ENCODE results near the gene DCST2. TPM values are rescaled to one million over a fixed set of nuclear protein-coding genes. Genes with fewer than 3 reads are reported as not detected.
A peak's percentile ranks its signal among the peaks of the same experiment; 100 is the strongest.

DCST2 gene
- polyA plus RNA-seq, 2 of the 4 experiments (the other 2 are of a cell fraction), result 0.23 to 1.0 TPM

DNA sequence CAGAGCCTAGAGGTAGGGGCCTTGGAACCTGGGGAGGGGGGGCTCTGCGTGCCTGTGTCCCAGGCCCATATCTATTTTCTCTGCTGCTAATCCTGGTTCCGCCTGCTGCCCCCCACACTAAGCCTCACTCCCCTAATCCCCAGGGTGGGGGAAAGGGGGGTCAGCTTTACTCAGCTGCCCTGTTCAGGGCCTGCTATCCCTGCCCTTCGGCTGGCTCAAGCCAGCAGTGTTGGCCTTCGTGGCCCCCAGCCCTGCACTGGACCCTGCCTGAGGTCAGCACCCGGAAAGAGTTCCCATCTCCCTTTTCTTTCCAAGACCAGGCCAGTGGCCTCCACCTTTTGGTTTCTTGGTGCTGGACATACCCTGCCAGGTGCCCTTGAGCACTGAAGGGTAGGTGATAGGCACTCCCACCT lies 22.6 kb downstream of the DCST2 start:
- no peaks in the 10 kb centered on the region for H3K9me3 ChIP-seq
- H3K27ac ChIP-seq, result peak overlapping the region; percentile 67 to 100
- DNase-seq (ENCODE audit: low read depth in 1 of 2, low spot score in 1 of 2) (no peak), ATAC-seq (no peak), FAIRE-seq (no peak)
- peak overlapping the region; percentile 59 for H3K4me2 ChIP-seq
- WGBS (ENCODE audit: missing lambda C conversion rate), result 93% methylated on average over 4 of the region's 5 CpGs
- TF ChIP-seq, protein P1, sequence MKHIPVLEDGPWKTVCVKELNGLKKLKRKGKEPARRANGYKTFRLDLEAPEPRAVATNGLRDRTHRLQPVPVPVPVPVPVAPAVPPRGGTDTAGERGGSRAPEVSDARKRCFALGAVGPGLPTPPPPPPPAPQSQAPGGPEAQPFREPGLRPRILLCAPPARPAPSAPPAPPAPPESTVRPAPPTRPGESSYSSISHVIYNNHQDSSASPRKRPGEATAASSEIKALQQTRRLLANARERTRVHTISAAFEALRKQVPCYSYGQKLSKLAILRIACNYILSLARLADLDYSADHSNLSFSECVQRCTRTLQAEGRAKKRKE (CRISPR knock-in tag; IDR thresholded peaks at IDR 0.05; ENCODE audit: low read depth), result no peak
- TF ChIP-seq GATA3 (IDR thresholded peaks at IDR 0.05; ENCODE audit: borderline replicate concordance) (no peak), KDM5A (IDR thresholded peaks at IDR 0.05) (no peak), POLR2A (IDR thresholded peaks at IDR 0.05; ENCODE audit: low read length) (no peak), RFX5 (IDR thresholded peaks at IDR 0.05) (no peak), RARB (CRISPR knock-in tag; IDR thresholded peaks at IDR 0.05) (no peak), CBX2 (IDR thresholded peaks at IDR 0.05; ENCODE audit: borderline replicate concordance, low read depth) (no peak), NFE2L2 (conservative IDR thresholded peaks at IDR 0.05; ENCODE audit: low read length) (no peak), CEBPB (IDR thresholded peaks at IDR 0.05) (no peak), BHLHE40 (IDR thresholded peaks at IDR 0.05; ENCODE audit: low read depth, low read length) (no peak), MAZ (IDR thresholded peaks at IDR 0.05; ENCODE audit: borderline replicate concordance, low read depth, low read length) (no peak), NR3C1 (IDR thresholded peaks at IDR 0.05) (no peak), POLR2AphosphoS2 (conservative IDR thresholded peaks at IDR 0.05; ENCODE audit: low read length) (no peak), JUN (IDR thresholded peaks at IDR 0.05) (no peak), FOSL2 (IDR thresholded peaks at IDR 0.05) (no peak), FOSL2 (CRISPR knock-in tag; IDR thresholded peaks at IDR 0.05) (no peak), HDAC2 (IDR thresholded peaks at IDR 0.05) (no peak)
- TF ChIP-seq, protein P2, sequence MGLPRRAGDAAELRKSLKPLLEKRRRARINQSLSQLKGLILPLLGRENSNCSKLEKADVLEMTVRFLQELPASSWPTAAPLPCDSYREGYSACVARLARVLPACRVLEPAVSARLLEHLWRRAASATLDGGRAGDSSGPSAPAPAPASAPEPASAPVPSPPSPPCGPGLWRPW (IDR thresholded peaks at IDR 0.05), result no peak
- TF ChIP-seq, protein P3, sequence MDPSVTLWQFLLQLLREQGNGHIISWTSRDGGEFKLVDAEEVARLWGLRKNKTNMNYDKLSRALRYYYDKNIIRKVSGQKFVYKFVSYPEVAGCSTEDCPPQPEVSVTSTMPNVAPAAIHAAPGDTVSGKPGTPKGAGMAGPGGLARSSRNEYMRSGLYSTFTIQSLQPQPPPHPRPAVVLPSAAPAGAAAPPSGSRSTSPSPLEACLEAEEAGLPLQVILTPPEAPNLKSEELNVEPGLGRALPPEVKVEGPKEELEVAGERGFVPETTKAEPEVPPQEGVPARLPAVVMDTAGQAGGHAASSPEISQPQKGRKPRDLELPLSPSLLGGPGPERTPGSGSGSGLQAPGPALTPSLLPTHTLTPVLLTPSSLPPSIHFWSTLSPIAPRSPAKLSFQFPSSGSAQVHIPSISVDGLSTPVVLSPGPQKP (IDR thresholded peaks at IDR 0.05; ENCODE audit: low read depth, low read length), result no peak
- TF ChIP-seq, protein P4, sequence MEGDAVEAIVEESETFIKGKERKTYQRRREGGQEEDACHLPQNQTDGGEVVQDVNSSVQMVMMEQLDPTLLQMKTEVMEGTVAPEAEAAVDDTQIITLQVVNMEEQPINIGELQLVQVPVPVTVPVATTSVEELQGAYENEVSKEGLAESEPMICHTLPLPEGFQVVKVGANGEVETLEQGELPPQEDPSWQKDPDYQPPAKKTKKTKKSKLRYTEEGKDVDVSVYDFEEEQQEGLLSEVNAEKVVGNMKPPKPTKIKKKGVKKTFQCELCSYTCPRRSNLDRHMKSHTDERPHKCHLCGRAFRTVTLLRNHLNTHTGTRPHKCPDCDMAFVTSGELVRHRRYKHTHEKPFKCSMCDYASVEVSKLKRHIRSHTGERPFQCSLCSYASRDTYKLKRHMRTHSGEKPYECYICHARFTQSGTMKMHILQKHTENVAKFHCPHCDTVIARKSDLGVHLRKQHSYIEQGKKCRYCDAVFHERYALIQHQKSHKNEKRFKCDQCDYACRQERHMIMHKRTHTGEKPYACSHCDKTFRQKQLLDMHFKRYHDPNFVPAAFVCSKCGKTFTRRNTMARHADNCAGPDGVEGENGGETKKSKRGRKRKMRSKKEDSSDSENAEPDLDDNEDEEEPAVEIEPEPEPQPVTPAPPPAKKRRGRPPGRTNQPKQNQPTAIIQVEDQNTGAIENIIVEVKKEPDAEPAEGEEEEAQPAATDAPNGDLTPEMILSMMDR (IDR thresholded peaks at IDR 0.05), result no peak
- H3K4me3 ChIP-seq, result no peak overlapping the region
- ChIA-PET CTCF (interaction anchor here (1.3 kb wide), 1 partner anchor 74 kb away, joined by 3 read pairs; no protein-coding TSS in a partner anchor), POLR2A (interaction anchor here (1.1 kb wide), 1 partner anchor 10 kb away, joined by 3 read pairs; no protein-coding TSS in a partner anchor)
- H3K4me1 ChIP-seq, result peaks cover 93% of the 10 kb centered on the region

DNA sequence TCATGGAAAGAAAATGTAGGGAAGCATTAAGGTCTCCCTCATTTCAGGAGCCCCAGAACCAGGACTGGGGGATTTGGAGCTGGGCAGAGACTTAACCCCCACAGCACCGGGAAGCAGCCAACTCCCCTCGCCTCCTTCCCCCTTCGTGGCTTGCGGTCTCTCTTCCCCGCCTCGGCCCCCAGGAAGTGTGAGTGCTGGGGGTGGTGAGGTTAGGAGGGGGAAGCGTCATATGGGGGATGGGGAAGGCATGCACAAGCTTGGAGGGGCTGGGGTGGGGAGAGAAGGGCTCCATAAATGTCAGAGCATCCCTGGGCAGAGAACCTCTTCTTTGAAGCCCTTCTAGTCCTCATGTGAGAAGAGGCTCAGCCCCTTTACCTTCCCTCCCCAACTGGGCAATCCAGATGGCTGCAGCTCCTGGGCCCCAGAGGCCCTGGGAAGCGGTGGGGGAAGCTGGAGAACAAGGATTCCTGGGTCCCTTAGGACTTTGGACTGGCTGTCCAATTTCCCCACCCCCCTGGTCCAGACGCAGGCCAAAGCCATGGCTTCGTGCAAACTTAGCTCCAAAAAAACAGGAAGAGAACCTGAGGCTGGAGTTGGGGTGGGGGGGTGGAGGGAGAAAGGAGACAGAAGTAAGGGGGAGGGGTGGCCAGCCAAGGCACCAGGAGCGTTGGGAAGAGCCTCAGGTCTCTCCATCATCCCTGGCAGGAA lies 23.2 kb downstream of the DCST2 start:
- Histone ChIP-seq H3K4me2 (peak overlapping the region; percentile 59), H3K27ac (peak overlapping the region; percentile 67 to 100; a peak in 4 of 6 replicates), H3K4me1 (peaks cover 93% of the 10 kb centered on the region), H3K9me3 (no peaks in the 10 kb centered on the region), H3K4me3 (no peak overlapping the region)
- DNase-seq (ENCODE audit: low read depth in 1 of 2, low spot score in 1 of 2) (no peak), FAIRE-seq (no peak), ATAC-seq (no peak)
- WGBS (ENCODE audit: missing lambda C conversion rate), result 76% methylated on average over 11 of the region's 11 CpGs
- POLR2A ChIA-PET, result interaction anchor here (0.6 to 1.1 kb wide), 2 partner anchors 9 to 17 kb away, joined by 3 to 8 read pairs; partner anchors contain the start of gene LENEP
- CTCF ChIA-PET, result interaction anchor here (0.5 to 1.3 kb wide), 2 partner anchors 75 to 232 kb away, joined by 3 read pairs; no protein-coding TSS in a partner anchor
- TF ChIP-seq, protein P5, sequence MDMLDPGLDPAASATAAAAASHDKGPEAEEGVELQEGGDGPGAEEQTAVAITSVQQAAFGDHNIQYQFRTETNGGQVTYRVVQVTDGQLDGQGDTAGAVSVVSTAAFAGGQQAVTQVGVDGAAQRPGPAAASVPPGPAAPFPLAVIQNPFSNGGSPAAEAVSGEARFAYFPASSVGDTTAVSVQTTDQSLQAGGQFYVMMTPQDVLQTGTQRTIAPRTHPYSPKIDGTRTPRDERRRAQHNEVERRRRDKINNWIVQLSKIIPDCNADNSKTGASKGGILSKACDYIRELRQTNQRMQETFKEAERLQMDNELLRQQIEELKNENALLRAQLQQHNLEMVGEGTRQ (IDR thresholded peaks at IDR 0.05), result no peak
- TF ChIP-seq FOXS1 (CRISPR knock-in tag; IDR thresholded peaks at IDR 0.05), result no peak
- no peak for TF ChIP-seq RCOR1 (IDR thresholded peaks at IDR 0.05; ENCODE audit: low read depth, low read length)
- TF ChIP-seq NR3C1 (IDR thresholded peaks at IDR 0.05), result no peak
- no peak for TF ChIP-seq EP300 (IDR thresholded peaks at IDR 0.05)
- no peak for TF ChIP-seq CHD2 (IDR thresholded peaks at IDR 0.05; ENCODE audit: low read length, partially characterized antibody)
- no peak for TF ChIP-seq ZSCAN20 (CRISPR knock-in tag; IDR thresholded peaks at IDR 0.05)
- TF ChIP-seq MYC (IDR thresholded peaks at IDR 0.05; ENCODE audit: borderline replicate concordance, low read length), result no peak
- TF ChIP-seq CBX2 (IDR thresholded peaks at IDR 0.05; ENCODE audit: borderline replicate concordance, low read depth), result no peak
- no peak for TF ChIP-seq HOXB5 (CRISPR knock-in tag; IDR thresholded peaks at IDR 0.05)
- TF ChIP-seq, protein P4 (IDR thresholded peaks at IDR 0.05), result no peak
- no peak for TF ChIP-seq EHF (CRISPR knock-in tag; IDR thresholded peaks at IDR 0.05)

All from A549 (cell line).